ENCODE results near the gene GTF3C2.

The GTF3C2 gene

DNA sequence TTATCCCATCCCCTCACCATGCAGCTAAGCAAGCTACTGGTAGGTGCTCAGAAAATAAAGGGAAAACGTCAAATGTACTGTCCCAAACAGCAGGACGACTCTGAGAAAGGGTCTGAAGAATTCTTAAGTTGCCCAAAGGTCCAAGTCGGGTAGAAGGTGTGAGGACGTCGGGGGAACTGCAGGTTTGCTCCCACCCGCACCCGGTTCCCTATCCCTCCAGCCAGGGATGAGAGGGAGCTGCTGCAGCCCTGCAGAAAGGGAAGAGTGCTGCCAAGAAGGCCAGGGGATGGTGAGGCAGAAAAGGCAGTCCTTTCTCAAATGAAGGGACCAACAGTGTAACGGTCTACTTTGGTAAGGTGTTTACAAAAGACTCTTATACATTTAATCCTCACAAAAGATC is 41.4 kb downstream of the GTF3C2 start:
- Histone ChIP-seq H3K27ac (replicated peaks) (no peak overlapping the region), H3K27me3 (ENCODE audit: insufficient read depth, poor library complexity, severe bottlenecking) (no peaks in the 10 kb centered on the region), H3K4me3 (replicated peaks; ENCODE audit: insufficient read depth, low read length) (no peak overlapping the region)
- no peak for DNase-seq (ENCODE audit: low read depth in 1 of 2, low spot score in 1 of 2)
- TF ChIP-seq GABPA (IDR thresholded peaks at IDR 0.05; ENCODE audit: low read depth) (no peak), POLR2AphosphoS5 (IDR thresholded peaks at IDR 0.05; ENCODE audit: low read depth) (no peak), SPI1 (IDR thresholded peaks at IDR 0.05; ENCODE audit: borderline replicate concordance, low read depth) (no peak)
- TF ChIP-seq, protein P1, sequence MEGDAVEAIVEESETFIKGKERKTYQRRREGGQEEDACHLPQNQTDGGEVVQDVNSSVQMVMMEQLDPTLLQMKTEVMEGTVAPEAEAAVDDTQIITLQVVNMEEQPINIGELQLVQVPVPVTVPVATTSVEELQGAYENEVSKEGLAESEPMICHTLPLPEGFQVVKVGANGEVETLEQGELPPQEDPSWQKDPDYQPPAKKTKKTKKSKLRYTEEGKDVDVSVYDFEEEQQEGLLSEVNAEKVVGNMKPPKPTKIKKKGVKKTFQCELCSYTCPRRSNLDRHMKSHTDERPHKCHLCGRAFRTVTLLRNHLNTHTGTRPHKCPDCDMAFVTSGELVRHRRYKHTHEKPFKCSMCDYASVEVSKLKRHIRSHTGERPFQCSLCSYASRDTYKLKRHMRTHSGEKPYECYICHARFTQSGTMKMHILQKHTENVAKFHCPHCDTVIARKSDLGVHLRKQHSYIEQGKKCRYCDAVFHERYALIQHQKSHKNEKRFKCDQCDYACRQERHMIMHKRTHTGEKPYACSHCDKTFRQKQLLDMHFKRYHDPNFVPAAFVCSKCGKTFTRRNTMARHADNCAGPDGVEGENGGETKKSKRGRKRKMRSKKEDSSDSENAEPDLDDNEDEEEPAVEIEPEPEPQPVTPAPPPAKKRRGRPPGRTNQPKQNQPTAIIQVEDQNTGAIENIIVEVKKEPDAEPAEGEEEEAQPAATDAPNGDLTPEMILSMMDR (IDR thresholded peaks at IDR 0.05; ENCODE audit: insufficient read depth, low read length): no peak
- TF ChIP-seq, protein P2, sequence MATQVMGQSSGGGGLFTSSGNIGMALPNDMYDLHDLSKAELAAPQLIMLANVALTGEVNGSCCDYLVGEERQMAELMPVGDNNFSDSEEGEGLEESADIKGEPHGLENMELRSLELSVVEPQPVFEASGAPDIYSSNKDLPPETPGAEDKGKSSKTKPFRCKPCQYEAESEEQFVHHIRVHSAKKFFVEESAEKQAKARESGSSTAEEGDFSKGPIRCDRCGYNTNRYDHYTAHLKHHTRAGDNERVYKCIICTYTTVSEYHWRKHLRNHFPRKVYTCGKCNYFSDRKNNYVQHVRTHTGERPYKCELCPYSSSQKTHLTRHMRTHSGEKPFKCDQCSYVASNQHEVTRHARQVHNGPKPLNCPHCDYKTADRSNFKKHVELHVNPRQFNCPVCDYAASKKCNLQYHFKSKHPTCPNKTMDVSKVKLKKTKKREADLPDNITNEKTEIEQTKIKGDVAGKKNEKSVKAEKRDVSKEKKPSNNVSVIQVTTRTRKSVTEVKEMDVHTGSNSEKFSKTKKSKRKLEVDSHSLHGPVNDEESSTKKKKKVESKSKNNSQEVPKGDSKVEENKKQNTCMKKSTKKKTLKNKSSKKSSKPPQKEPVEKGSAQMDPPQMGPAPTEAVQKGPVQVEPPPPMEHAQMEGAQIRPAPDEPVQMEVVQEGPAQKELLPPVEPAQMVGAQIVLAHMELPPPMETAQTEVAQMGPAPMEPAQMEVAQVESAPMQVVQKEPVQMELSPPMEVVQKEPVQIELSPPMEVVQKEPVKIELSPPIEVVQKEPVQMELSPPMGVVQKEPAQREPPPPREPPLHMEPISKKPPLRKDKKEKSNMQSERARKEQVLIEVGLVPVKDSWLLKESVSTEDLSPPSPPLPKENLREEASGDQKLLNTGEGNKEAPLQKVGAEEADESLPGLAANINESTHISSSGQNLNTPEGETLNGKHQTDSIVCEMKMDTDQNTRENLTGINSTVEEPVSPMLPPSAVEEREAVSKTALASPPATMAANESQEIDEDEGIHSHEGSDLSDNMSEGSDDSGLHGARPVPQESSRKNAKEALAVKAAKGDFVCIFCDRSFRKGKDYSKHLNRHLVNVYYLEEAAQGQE (IDR thresholded peaks at IDR 0.05; ENCODE audit: insufficient replicate concordance, low read depth): no peak

DNA sequence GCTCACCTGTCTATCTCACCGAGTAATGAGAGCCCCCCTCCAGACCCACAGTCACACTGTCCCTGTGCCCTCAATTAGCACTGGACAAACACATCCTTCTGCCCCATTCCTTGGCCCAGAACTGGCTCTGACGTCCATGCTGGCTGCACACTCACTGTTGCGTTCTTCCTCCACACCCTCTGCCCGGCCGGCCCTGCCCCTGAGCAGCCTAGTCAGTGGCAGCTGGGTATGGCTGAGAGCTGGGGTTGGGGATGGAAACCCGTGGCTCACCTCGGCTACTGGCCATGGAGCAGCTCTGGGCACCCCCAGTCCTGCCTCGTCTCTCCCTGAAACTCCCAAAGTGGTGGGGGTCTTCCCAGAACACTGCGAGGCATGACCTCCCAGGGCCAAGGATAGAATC is 41.9 kb downstream of the GTF3C2 start:
- DNase-seq (ENCODE audit: low read depth in 1 of 2, low spot score in 1 of 2): no peak
- Histone ChIP-seq H3K27me3 (ENCODE audit: insufficient read depth, poor library complexity, severe bottlenecking) (no peaks in the 10 kb centered on the region), H3K4me3 (replicated peaks; ENCODE audit: insufficient read depth, low read length) (no peak overlapping the region), H3K27ac (replicated peaks) (no peak overlapping the region)
- TF ChIP-seq, protein P1 (IDR thresholded peaks at IDR 0.05; ENCODE audit: insufficient read depth, low read length): no peak
- TF ChIP-seq, protein P2 (IDR thresholded peaks at IDR 0.05; ENCODE audit: insufficient replicate concordance, low read depth): no peak
- TF ChIP-seq SPI1 (IDR thresholded peaks at IDR 0.05; ENCODE audit: borderline replicate concordance, low read depth) (no peak), POLR2AphosphoS5 (IDR thresholded peaks at IDR 0.05; ENCODE audit: low read depth) (no peak)

DNA sequence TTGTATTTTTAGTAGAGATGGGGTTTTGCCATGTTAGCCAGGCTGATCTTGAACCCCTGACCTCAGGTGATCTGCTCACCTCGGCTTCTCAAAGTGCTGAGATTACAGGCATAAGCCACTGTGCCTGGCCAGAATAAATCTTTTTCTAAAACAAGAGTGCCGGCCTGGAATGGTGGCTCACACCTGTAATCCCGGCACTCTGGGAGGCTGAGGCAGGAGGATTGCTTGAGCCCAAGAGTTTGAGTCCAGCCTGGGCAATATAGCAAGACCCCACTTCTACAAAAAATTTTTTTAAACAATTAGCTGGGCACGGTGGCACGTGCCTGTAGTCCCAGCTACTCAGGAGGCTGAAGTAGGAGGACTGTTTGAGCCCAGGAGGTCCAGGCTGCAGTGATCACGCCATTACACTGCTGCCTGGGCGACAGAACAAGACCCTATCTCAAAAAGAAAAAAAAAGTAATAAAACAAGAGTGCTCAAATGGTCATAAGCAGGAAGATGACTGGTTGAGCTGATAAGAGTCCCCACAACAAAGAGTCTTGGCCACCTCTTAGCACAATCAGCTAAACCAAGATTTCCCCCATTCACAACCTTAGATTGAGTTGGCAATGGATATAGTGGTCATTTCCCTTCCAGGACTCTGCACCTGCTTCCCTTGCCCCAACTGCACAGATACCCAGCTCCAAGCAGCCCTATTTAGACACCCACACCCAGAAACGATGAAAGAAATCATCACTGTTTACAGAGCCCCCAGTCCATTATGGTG is 42.5 kb downstream of the GTF3C2 start:
- TF ChIP-seq GABPA (IDR thresholded peaks at IDR 0.05; ENCODE audit: low read depth) (no peak), POLR2AphosphoS5 (IDR thresholded peaks at IDR 0.05; ENCODE audit: low read depth) (no peak), SPI1 (IDR thresholded peaks at IDR 0.05; ENCODE audit: borderline replicate concordance, low read depth) (no peak)
- TF ChIP-seq, protein P2 (IDR thresholded peaks at IDR 0.05; ENCODE audit: insufficient replicate concordance, low read depth): no peak
- TF ChIP-seq, protein P1 (IDR thresholded peaks at IDR 0.05; ENCODE audit: insufficient read depth, low read length): no peak
- DNase-seq (ENCODE audit: low read depth in 1 of 2, low spot score in 1 of 2): no peak
- no peak overlapping the region for H3K4me3 ChIP-seq (replicated peaks; ENCODE audit: insufficient read depth, low read length)
- H3K27me3 ChIP-seq (ENCODE audit: insufficient read depth, poor library complexity, severe bottlenecking): no peaks in the 10 kb centered on the region
- H3K27ac ChIP-seq (replicated peaks): no peak overlapping the region
